Progenitor cell of endocrine pancreas (in vitro differentiated cells): ENCODE results near the gene UGCG. TPM values are rescaled to one million over a fixed set of nuclear protein-coding genes. Genes with fewer than 3 reads are reported as not detected.

Source experiments
- DNase-seq: peaks from one replicate; pipeline ENCODE4 v3.0.0; 2021; ENCODE audit warnings: low spot score; ENCODE audit not compliant: unreplicated experiment
- H3K27ac Mint-ChIP-seq: 2 replicates; pipeline ENCODE4 v1.8.0; 2021; ENCODE audit warnings: mild to moderate bottlenecking, moderate library complexity, mixed read lengths
- H3K27me3 Mint-ChIP-seq: 2 replicates; pipeline ENCODE4 v1.8.0; 2021; ENCODE audit warnings: mixed read lengths
- H3K36me3 Mint-ChIP-seq: 2 replicates; pipeline ENCODE4 v1.8.0; 2022; ENCODE audit warnings: mixed read lengths; ENCODE audit not compliant: insufficient read depth
- H3K4me1 Mint-ChIP-seq: 2 replicates; pipeline ENCODE4 v1.8.0; 2021; ENCODE audit warnings: low read depth, mixed read lengths
- H3K4me3 Mint-ChIP-seq: 2 replicates; pipeline ENCODE4 v1.8.0; 2021; ENCODE audit warnings: low read depth, mild to moderate bottlenecking, moderate library complexity, mixed read lengths
- H3K9me3 Mint-ChIP-seq: 2 replicates; pipeline ENCODE4 v1.8.0; 2021; ENCODE audit warnings: low read depth, mixed read lengths
- CTCF ChIP-seq: fragments of 200-600 bp; sonication (generic); IDR thresholded peaks from one replicate; pipeline ENCODE4 v1.5.0; 2021; ENCODE audit warnings: antibody characterized with exemption, mild to moderate bottlenecking; ENCODE audit not compliant: unreplicated experiment
- total RNA-seq: library from RNA; stranded (reverse); gene quantifications from 2 replicates; pipeline ENCODE4 v1.2.1, GENCODE V29; 2021

The UGCG gene
- total RNA-seq, 1 donor from 2014 or later, result 26.8 TPM

GRCh38 chr9:111920531-111920930, 23.9 kb downstream of the UGCG start:
- peaks cover 15% of the 10 kb centered on the region for H3K36me3 Mint-ChIP-seq
- H3K4me1 Mint-ChIP-seq, result peaks cover 3% of the 10 kb centered on the region
- H3K27ac Mint-ChIP-seq, result no peak overlapping the region
- TF ChIP-seq CTCF, result no peak
- no peaks in the 10 kb centered on the region for H3K9me3 Mint-ChIP-seq
- H3K4me3 Mint-ChIP-seq, result no peak overlapping the region
- no peak for DNase-seq
- no peaks in the 10 kb centered on the region for H3K27me3 Mint-ChIP-seq

DNA sequence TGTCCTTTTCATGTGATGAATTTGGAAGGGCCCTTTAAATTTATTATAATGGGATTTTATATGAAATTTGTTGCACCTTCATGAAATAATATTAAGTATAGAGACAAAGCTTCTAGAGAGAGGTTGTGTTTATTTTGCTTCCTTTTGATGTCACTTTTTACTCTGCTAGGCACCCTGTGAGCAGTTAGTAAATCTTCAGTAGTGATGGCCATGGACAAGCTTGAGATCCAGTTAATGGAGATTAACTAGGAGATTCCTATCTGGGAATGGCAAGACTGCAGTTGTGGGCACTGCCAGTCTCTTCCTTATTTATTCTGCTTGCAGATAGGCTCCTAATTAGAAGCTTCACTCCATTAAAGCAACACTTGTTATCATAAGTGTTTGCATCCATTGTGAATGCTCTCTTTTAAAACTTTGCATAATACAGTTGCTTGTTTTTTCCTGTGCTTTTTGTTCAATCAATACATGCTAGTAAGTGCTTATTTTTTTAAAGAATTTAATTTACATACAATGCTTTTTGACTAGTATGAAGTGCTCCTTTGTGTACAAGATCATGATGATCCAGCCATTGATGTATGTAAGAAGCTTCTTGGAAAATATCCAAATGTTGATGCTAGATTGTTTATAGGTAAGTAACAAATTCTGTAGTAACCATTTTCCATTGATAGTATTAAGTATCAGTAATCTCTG, 25.9 kb downstream of the UGCG start:
- no peaks in the 10 kb centered on the region for H3K27me3 Mint-ChIP-seq
- H3K4me1 Mint-ChIP-seq, result no peaks in the 10 kb centered on the region
- no peak for TF ChIP-seq CTCF
- peaks cover 15% of the 10 kb centered on the region for H3K36me3 Mint-ChIP-seq
- H3K27ac Mint-ChIP-seq, result no peak overlapping the region
- no peak for DNase-seq
- no peaks in the 10 kb centered on the region for H3K9me3 Mint-ChIP-seq
- no peak overlapping the region for H3K4me3 Mint-ChIP-seq

DNA sequence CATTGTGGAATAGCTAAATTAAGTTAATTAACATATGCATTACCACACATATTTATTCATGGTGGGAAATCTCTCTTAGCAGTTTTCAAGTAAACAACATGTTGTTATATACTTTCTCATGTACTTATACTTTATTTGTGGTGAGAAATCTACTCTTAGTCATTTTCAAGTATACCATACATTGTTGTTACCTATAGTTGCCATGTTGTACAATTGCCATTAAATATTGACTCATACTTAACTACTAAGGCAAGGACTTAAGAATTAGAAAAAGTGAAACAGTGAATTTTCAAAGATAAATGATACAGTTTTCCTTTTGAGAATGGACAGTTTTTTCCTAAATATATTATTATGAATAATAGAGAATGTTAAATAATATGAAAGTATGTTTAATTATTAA, 27.7 kb downstream of the UGCG start:
- H3K27ac Mint-ChIP-seq, result no peak overlapping the region
- no peak for DNase-seq
- no peaks in the 10 kb centered on the region for H3K9me3 Mint-ChIP-seq
- peaks cover 16% of the 10 kb centered on the region for H3K36me3 Mint-ChIP-seq
- no peak for TF ChIP-seq CTCF
- no peaks in the 10 kb centered on the region for H3K4me1 Mint-ChIP-seq
- H3K4me3 Mint-ChIP-seq, result no peak overlapping the region
- no peaks in the 10 kb centered on the region for H3K27me3 Mint-ChIP-seq

DNA sequence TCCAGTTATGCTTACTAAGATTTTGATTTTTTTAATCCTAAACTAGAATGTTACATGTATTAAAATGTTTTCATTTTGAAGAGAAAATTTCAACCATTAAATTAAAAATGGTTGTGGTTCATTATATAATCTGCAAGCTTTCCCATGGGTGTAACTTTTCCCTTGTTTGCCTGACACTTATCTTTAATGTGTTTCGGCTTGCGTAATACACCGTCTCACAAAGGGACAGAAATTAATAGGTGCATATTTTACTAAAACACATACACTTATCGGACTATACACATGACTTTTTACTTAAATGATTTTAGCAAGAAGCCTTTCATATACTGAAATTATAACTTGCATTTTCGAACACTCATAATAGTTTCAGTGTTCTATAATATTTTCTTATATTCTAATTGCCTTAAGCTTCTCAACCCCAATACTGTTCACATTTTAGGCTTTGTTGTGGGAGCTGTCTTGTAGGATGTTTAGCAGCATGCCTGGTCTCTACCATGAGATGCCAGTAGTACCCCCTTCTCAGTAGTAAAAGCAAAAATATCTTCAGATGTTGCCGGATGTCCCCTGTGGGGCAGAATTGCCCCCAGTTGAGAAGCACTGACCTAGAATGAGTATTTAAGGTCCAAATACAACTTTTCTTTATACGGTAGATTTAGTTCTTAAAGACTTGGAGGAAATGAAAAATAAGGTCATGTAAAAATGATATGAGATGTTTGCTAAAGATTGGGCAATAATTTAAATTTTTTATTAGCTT, 28.6 kb downstream of the UGCG start:
- TF ChIP-seq CTCF, result no peak
- Mint-ChIP-seq H3K36me3 (peaks cover 14% of the 10 kb centered on the region), H3K9me3 (no peaks in the 10 kb centered on the region), H3K27ac (no peak overlapping the region), H3K4me3 (no peak overlapping the region), H3K4me1 (no peaks in the 10 kb centered on the region), H3K27me3 (no peaks in the 10 kb centered on the region)
- no peak for DNase-seq

- DNase-seq, result no peak
- TF ChIP-seq CTCF, result no peak
- Mint-ChIP-seq H3K36me3 (peaks cover 16% of the 10 kb centered on the region), H3K4me1 (no peaks in the 10 kb centered on the region), H3K4me3 (no peak overlapping the region), H3K9me3 (no peaks in the 10 kb centered on the region), H3K27me3 (no peaks in the 10 kb centered on the region), H3K27ac (no peak overlapping the region)
Observed at GRCh38 chr9:111925784-111926183, 29.2 kb downstream of the UGCG start.
